ENCODE results near the gene PDCD10. TPM values are rescaled to one million over a fixed set of nuclear protein-coding genes. Genes with fewer than 3 reads are reported as not detected.

PDCD10 gene
- total RNA-seq, 1 experiment from 2014 or later: 65.8 TPM

DNA sequence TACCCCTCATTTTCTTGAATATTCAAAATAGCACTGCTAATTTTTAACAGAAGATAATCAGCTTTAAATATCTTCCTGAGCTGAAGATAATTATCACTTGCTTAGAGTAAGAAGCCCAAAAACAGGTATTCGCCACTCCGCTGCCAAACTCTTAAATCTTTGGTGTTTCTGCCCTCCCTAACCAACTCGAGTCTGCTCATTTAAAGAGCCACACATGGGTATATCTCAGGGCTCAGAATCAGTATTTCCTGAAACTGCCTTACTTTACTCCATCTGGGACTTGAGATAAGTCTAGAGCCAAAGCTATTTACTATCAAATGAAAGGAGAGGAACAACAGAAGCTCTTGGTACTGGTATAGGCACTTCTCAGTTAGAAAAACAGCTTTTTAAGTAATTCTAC, 10.8 kb downstream of the PDCD10 start:
- CTCF ChIA-PET: interaction anchor here (0.7 kb wide), 1 partner anchor 11 kb away, joined by 3 read pairs; the partner anchor contains the start of genes PDCD10 and SERPINI1
- Mint-ChIP-seq H3K36me3 (ENCODE audit: insufficient read depth, unreplicated experiment) (peaks cover 19% of the 10 kb centered on the region), H3K27me3 (ENCODE audit: insufficient read depth, unreplicated experiment) (no peaks in the 10 kb centered on the region), H3K4me1 (ENCODE audit: low read depth, unreplicated experiment) (peaks cover 13% of the 10 kb centered on the region), H3K9me3 (ENCODE audit: unreplicated experiment) (no peaks in the 10 kb centered on the region), H3K27ac (ENCODE audit: unreplicated experiment) (no peak overlapping the region), H3K4me3 (ENCODE audit: unreplicated experiment) (no peak overlapping the region)
- Histone ChIP-seq H3K4me3 (ENCODE audit: low read depth, low read length) (no peak overlapping the region), H3K36me3 (ENCODE audit: control insufficient read depth, insufficient read depth, low read length) (peaks cover 2% of the 10 kb centered on the region), H3K4me1 (peaks cover 16% of the 10 kb centered on the region), H3K27me3 (replicated peaks; ENCODE audit: control insufficient read depth, insufficient read depth, low read length) (no peaks in the 10 kb centered on the region), H3K9me3 (no peaks in the 10 kb centered on the region)
- POLR2A ChIA-PET: no interaction called here
- DNase-seq: no peak
- intact Hi-C loops (cut with micrococcal nuclease; ENCODE audit: unreplicated experiment): no loop called here
- TF ChIP-seq, protein P1, sequence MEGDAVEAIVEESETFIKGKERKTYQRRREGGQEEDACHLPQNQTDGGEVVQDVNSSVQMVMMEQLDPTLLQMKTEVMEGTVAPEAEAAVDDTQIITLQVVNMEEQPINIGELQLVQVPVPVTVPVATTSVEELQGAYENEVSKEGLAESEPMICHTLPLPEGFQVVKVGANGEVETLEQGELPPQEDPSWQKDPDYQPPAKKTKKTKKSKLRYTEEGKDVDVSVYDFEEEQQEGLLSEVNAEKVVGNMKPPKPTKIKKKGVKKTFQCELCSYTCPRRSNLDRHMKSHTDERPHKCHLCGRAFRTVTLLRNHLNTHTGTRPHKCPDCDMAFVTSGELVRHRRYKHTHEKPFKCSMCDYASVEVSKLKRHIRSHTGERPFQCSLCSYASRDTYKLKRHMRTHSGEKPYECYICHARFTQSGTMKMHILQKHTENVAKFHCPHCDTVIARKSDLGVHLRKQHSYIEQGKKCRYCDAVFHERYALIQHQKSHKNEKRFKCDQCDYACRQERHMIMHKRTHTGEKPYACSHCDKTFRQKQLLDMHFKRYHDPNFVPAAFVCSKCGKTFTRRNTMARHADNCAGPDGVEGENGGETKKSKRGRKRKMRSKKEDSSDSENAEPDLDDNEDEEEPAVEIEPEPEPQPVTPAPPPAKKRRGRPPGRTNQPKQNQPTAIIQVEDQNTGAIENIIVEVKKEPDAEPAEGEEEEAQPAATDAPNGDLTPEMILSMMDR (IDR thresholded peaks at IDR 0.05; ENCODE audit: insufficient read depth in 1 of 2, low read depth in 1 of 2, low read length in 1 of 2, severe bottlenecking in 1 of 2, unreplicated experiment in 1 of 2): no peak
- BruUV-seq (replicated peaks): no TSS peak

DNA sequence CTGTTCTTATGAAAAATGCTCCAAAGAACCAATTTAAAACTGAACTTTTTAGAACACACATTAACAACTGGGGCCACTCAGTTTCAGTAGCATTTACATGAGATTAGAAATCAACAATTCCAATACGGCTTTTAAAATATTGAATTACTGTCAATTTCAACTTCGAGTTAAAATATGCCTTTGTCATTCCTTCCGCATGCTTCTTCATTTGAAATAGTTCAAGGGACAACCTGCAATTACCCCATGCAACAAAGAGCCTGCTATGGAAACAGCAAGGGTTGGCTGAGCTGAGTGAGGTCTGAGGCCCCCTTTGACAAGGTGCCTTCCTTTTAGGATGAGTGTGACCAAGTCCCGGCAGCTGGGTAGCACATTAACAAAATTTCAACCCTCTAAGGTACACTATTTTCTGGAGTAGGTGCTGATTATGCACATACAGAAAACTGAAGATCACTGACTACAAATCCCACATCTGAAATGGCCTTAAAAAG, 11.6 kb downstream of the PDCD10 start:
- intact Hi-C loops (cut with micrococcal nuclease; ENCODE audit: unreplicated experiment): no loop called here
- no peak overlapping the region for H3K27ac Mint-ChIP-seq (ENCODE audit: unreplicated experiment)
- H3K4me3 Mint-ChIP-seq (ENCODE audit: unreplicated experiment): no peak overlapping the region
- TF ChIP-seq, protein P1 (IDR thresholded peaks at IDR 0.05; ENCODE audit: insufficient read depth in 1 of 2, low read depth in 1 of 2, low read length in 1 of 2, severe bottlenecking in 1 of 2, unreplicated experiment in 1 of 2): no peak
- H3K4me1 Mint-ChIP-seq (ENCODE audit: low read depth, unreplicated experiment): peaks cover 13% of the 10 kb centered on the region
- no peak for DNase-seq
- Histone ChIP-seq H3K27me3 (replicated peaks; ENCODE audit: control insufficient read depth, insufficient read depth, low read length) (no peaks in the 10 kb centered on the region), H3K36me3 (ENCODE audit: control insufficient read depth, insufficient read depth, low read length) (peaks cover 2% of the 10 kb centered on the region), H3K9me3 (no peaks in the 10 kb centered on the region), H3K4me1 (peaks cover 14% of the 10 kb centered on the region), H3K4me3 (ENCODE audit: low read depth, low read length) (no peak overlapping the region)
- no TSS peak for BruUV-seq (replicated peaks)
- ChIA-PET CTCF (no interaction called here), POLR2A (no interaction called here)
- H3K27me3 Mint-ChIP-seq (ENCODE audit: insufficient read depth, unreplicated experiment): no peaks in the 10 kb centered on the region
- peaks cover 26% of the 10 kb centered on the region for H3K36me3 Mint-ChIP-seq (ENCODE audit: insufficient read depth, unreplicated experiment)
- H3K9me3 Mint-ChIP-seq (ENCODE audit: unreplicated experiment): no peaks in the 10 kb centered on the region

DNA sequence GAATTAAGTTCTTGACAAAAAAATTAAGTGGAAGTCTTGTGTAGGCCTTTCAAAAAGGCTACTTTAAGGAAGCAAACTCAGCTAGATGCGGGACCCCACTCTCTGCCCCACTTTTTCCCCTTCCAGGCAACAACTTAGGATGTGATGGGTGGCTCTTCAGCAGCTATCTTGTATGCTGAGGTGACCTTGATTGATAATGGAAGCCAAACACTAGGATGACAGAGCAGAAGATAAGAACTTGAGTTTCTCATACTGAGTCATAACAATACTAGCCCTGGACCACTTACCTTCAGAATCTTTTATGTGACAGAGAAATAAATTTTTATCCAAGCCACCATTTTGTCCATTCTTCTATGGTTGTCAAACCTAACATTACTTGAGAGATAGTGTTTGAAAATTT, 16.1 kb downstream of the PDCD10 start:
- Mint-ChIP-seq H3K4me1 (ENCODE audit: low read depth, unreplicated experiment) (peaks cover 32% of the 10 kb centered on the region), H3K36me3 (ENCODE audit: insufficient read depth, unreplicated experiment) (peaks cover 58% of the 10 kb centered on the region), H3K9me3 (ENCODE audit: unreplicated experiment) (no peaks in the 10 kb centered on the region), H3K27ac (ENCODE audit: unreplicated experiment) (peak overlapping the region; percentile 35), H3K27me3 (ENCODE audit: insufficient read depth, unreplicated experiment) (no peaks in the 10 kb centered on the region), H3K4me3 (ENCODE audit: unreplicated experiment) (no peak overlapping the region)
- TF ChIP-seq, protein P1 (IDR thresholded peaks at IDR 0.05; ENCODE audit: insufficient read depth in 1 of 2, low read depth in 1 of 2, low read length in 1 of 2, severe bottlenecking in 1 of 2, unreplicated experiment in 1 of 2): no peak
- H3K9me3 ChIP-seq: no peaks in the 10 kb centered on the region
- CTCF ChIA-PET: no interaction called here
- no TSS peak for BruUV-seq (replicated peaks)
- POLR2A ChIA-PET: no interaction called here
- no peaks in the 10 kb centered on the region for H3K27me3 ChIP-seq (replicated peaks; ENCODE audit: control insufficient read depth, insufficient read depth, low read length)
- intact Hi-C loops (cut with micrococcal nuclease; ENCODE audit: unreplicated experiment): no loop called here
- H3K4me1 ChIP-seq: peaks cover 21% of the 10 kb centered on the region
- DNase-seq: no peak
- H3K36me3 ChIP-seq (ENCODE audit: control insufficient read depth, insufficient read depth, low read length): peaks cover 2% of the 10 kb centered on the region
- no peak overlapping the region for H3K4me3 ChIP-seq (ENCODE audit: low read depth, low read length)
